Adipose tissue (tissue), 3 donors: ENCODE measurements around the gene ALKBH6. TPM values are rescaled to one million over a fixed set of nuclear protein-coding genes. Genes with fewer than 3 reads are reported as not detected.
"Not testable (repeated sequence)": the region's sequence is repeated elsewhere in the genome, so short reads cannot be mapped to it uniquely, and the experiment has no call there.

ENCODE experiments used
- H3K27ac ChIP-seq: one replicate; pipeline ENCODE4 v1.5.1; 2013; ENCODE audit warnings: low read depth, low read length
- WGBS, 3 donors: extraction: QIAGEN DNeasy Blood & Tissue Kit; methylation state at CpG; one replicate each; pipeline ENCODE4 v1.1.7; 2013; 5-methylcytosine and 5-hydroxymethylcytosine counted together
- polyA plus RNA-seq, 3 donors: library from polyadenylated mRNA; stranded (reverse); fragments of 200-250 nt; gene quantifications; one replicate each; pipeline ENCODE4 v1.2.3, GENCODE V29; 2013
- donor health status: healthy with polysubstance abuse.
- donor health status: Bipolar disorder and iron deficiency.
- donor health status: healthy.

Gene ALKBH6
- 10 to 100 TPM in 1 of 3 donors, 1 to 10 TPM in 2; 7.9 to 17.1 (median 9.8) TPM for polyA plus RNA-seq

GRCh38 chr19:36014012-36014924, at the start of gene ALKBH6:
Gene ALKBH6, minus strand, starts transcription at chr19:36014213. Its CDS starts 816 bp downstream, at chr19:36013397.
- 2 to 3% (median 2%) methylated on average over 42 of the region's 42 CpGs for WGBS, 3 donors

GRCh38 chr19:36061367-36061766, 47.4 kb upstream of the ALKBH6 start:
- WGBS, 3 donors, result 94 to 96% (median 95%) methylated on average over 2 of the region's 2 CpGs
- H3K27ac ChIP-seq, result no peak overlapping the region

More at GRCh38 chr19:36014012-36014924, at the start of gene ALKBH6:
- H3K27ac ChIP-seq, result no peak within 1 kb of the TSS

GRCh38 chr19:36060430-36060829, 46.4 kb upstream of the ALKBH6 start:
- H3K27ac ChIP-seq, result no peak overlapping the region

GRCh38 chr19:36059180-36059910, 45.3 kb upstream of the ALKBH6 start:
- H3K27ac ChIP-seq, result no peak overlapping the region
- WGBS, 3 donors, result 86 to 90% (median 86%) methylated on average over 6 of the region's 6 CpGs

More at GRCh38 chr19:36060430-36060829, 46.4 kb upstream of the ALKBH6 start:
- WGBS, 3 donors, result 79 to 88% (median 79%) methylated on average over 4 of the region's 4 CpGs

- 78 to 96% (median 91%) methylated on average over 12 of the region's 12 CpGs for WGBS, 3 donors
- no peak overlapping the region for H3K27ac ChIP-seq
Measured at GRCh38 chr19:36058481-36059179, 44.6 kb upstream of the ALKBH6 start.

- 1% methylated on average over 69 to 76 of the region's 76 CpGs for WGBS, 3 donors
- H3K27ac ChIP-seq, result peak within 1 kb of the TSS; percentile 91
Measured at GRCh38 chr19:36054733-36055686, 41.0 kb upstream of the ALKBH6 start, which contains the start of gene WDR62. Gene WDR62, plus strand, starts transcription at chr19:36054897. Its CDS starts 75 bp downstream, at chr19:36054972.

- 0 to 1% (median 1%) methylated on average over 56 of the region's 56 CpGs for WGBS, 3 donors
Measured at GRCh38 chr19:36054119-36054732, 40.2 kb upstream of the ALKBH6 start, which contains the start of gene THAP8. Gene THAP8, minus strand, starts transcription at chr19:36054285. Its CDS starts 68 bp downstream, at chr19:36054217.

GRCh38 chr19:36051637-36052036, 37.6 kb upstream of the ALKBH6 start:
- WGBS, 3 donors, result 95 to 98% (median 96%) methylated on average over 4 of the region's 4 CpGs
- no peak overlapping the region for H3K27ac ChIP-seq

More at GRCh38 chr19:36054119-36054732, 40.2 kb upstream of the ALKBH6 start, which contains the start of gene THAP8:
- peak within 1 kb of the TSS; percentile 91 for H3K27ac ChIP-seq

GRCh38 chr19:36051236-36051635, 37.2 kb upstream of the ALKBH6 start:
- 43 to 69% (median 61%) methylated on average over 3 of the region's 3 CpGs for WGBS, 3 donors
- no peak overlapping the region for H3K27ac ChIP-seq

- H3K27ac ChIP-seq, result no peak overlapping the region
- 92 to 94% (median 92%) methylated on average over 4 of the region's 4 CpGs for WGBS, 3 donors
Measured at GRCh38 chr19:36049080-36049698, 35.2 kb upstream of the ALKBH6 start.

- no peak overlapping the region for H3K27ac ChIP-seq
Measured at GRCh38 chr19:36047835-36048234, 33.8 kb upstream of the ALKBH6 start.

- 85 to 86% (median 85%) methylated on average over 5 of the region's 5 CpGs for WGBS, 3 donors
- no peak overlapping the region for H3K27ac ChIP-seq
Measured at GRCh38 chr19:36046443-36047050, 32.5 kb upstream of the ALKBH6 start.

- no peak overlapping the region for H3K27ac ChIP-seq
Measured at GRCh38 chr19:36043952-36044351, 29.9 kb upstream of the ALKBH6 start.

GRCh38 chr19:36041831-36042230, 27.8 kb upstream of the ALKBH6 start:
- WGBS, 3 donors, result 22 to 39% (median 30%) methylated on average over 3 of the region's 3 CpGs
- no peak overlapping the region for H3K27ac ChIP-seq

More at GRCh38 chr19:36043952-36044351, 29.9 kb upstream of the ALKBH6 start:
- WGBS, 3 donors, result 94 to 98% (median 97%) methylated on average over 2 of the region's 2 CpGs

- H3K27ac ChIP-seq, result not testable (repeated sequence)
- 82 to 91% (median 85%) methylated on average over 6 of the region's 6 CpGs for WGBS, 3 donors
Measured at GRCh38 chr19:36041092-36041491, 27.1 kb upstream of the ALKBH6 start.

GRCh38 chr19:36040495-36040894, 26.5 kb upstream of the ALKBH6 start:
- no peak overlapping the region for H3K27ac ChIP-seq
- 79 to 90% (median 83%) methylated on average over 6 of the region's 6 CpGs for WGBS, 3 donors
